Natural killer cell (primary cell): ENCODE results near the gene ATP2C2. TPM values are rescaled to one million over a fixed set of nuclear protein-coding genes. Genes with fewer than 3 reads are reported as not detected.

ENCODE experiments used
- ATAC-seq, 3 donors: fragments of 150-1000 bp in 2 of 3; fragments of 200-7000 bp in 1 of 3; cut with Tn5 transposase; 1 replicate in 1 of 3; 2 replicates in 2 of 3; pipeline ENCODE4 v1.10.0; 2021; ENCODE audit warnings: mild to moderate bottlenecking in 2 of 3, moderate library complexity in 2 of 3
- DNase-seq, 2 donors: peaks; one replicate each; pipeline versions ENCODE4 v3.0.0 to v3.0.0-alpha.2; 2013 to 2021; ENCODE audit warnings: mixed read lengths in 1 of 2
- H3K27ac ChIP-seq: one replicate; pipeline ENCODE4 v1.5.1; 2013; ENCODE audit warnings: mild to moderate bottlenecking, low read length
- H3K27me3 ChIP-seq: one replicate; pipeline ENCODE4 v1.6.1; 2013; ENCODE audit warnings: low read length; ENCODE audit not compliant: control insufficient read depth, insufficient read depth
- H3K36me3 ChIP-seq: one replicate; pipeline ENCODE4 v1.6.1; 2013; ENCODE audit warnings: low read length; ENCODE audit not compliant: control insufficient read depth, insufficient read depth
- H3K4me1 ChIP-seq: one replicate; pipeline ENCODE4 v1.6.1; 2013; ENCODE audit warnings: low read length; ENCODE audit not compliant: control insufficient read depth, insufficient read depth
- H3K4me3 ChIP-seq: one replicate; pipeline ENCODE4 v1.5.1; 2013; ENCODE audit warnings: low read length
- H3K9me3 ChIP-seq: one replicate; pipeline ENCODE4 v1.6.1; 2013; ENCODE audit warnings: low read length; ENCODE audit not compliant: control insufficient read depth, insufficient read depth
- H3K27ac Mint-ChIP-seq, 2 donors: one replicate each; pipeline ENCODE4 v1.8.0; 2022; ENCODE audit warnings: mild to moderate bottlenecking in 2 of 2, mixed read lengths in 2 of 2, moderate library complexity in 1 of 2
- H3K27me3 Mint-ChIP-seq, 2 donors: one replicate each; pipeline ENCODE4 v1.8.0; 2022; ENCODE audit warnings: low read depth in 2 of 2, mixed read lengths in 2 of 2
- H3K36me3 Mint-ChIP-seq: one replicate; pipeline ENCODE4 v1.8.0; 2022; ENCODE audit warnings: mixed read lengths
- H3K4me1 Mint-ChIP-seq, 2 donors: one replicate each; pipeline ENCODE4 v1.8.0; 2022; ENCODE audit warnings: mixed read lengths in 2 of 2
- H3K4me3 Mint-ChIP-seq: one replicate; pipeline ENCODE4 v1.8.0; 2022; ENCODE audit warnings: mild to moderate bottlenecking, moderate library complexity, mixed read lengths
- H3K9me3 Mint-ChIP-seq, 2 donors: one replicate each; pipeline ENCODE4 v1.8.0; 2022; ENCODE audit warnings: mixed read lengths in 2 of 2
- CTCF ChIP-seq: fragments of 200-600 bp; IDR thresholded peaks from one replicate; pipeline ENCODE4 v1.8.0; 2022; ENCODE audit warnings: antibody characterized with exemption
- WGBS: methylation state at CpG from one replicate; pipeline ENCODE4 v1.1.7; 2013; ENCODE audit warnings: missing lambda C conversion rate; ENCODE audit not compliant: insufficient coverage; 5-methylcytosine and 5-hydroxymethylcytosine counted together
- intact Hi-C: fragments of 100-400 bp; cut with micrococcal nuclease; formaldehyde crosslinking; loops from one replicate; pipeline ENCODE4 v1.14.2; 2022
- total RNA-seq, 4 donors: library from RNA; stranded (reverse); fragments of 120-200 nt in 1 of 4; gene quantifications; one replicate each; pipeline versions ENCODE4 v1.2.3 to v1.2.4, GENCODE V29; 2013 to 2022

Gene ATP2C2
- total RNA-seq, 3 donors from 2014 or later (not counting 1 experiment from before 2014, with no cell fraction given) = not detected

GRCh38 chr16:84347161-84347560 lies 21.2 kb upstream of the ATP2C2 start:
- DNase-seq (no peak), ATAC-seq (no peak)
- Histone ChIP-seq H3K4me3 (no peak overlapping the region), H3K36me3 (no peaks in the 10 kb centered on the region), H3K4me1 (no peaks in the 10 kb centered on the region), H3K9me3 (no peaks in the 10 kb centered on the region), H3K27ac (no peak overlapping the region), H3K27me3 (no peaks in the 10 kb centered on the region)
- H3K4me3 Mint-ChIP-seq = no peak overlapping the region
- no peaks in the 10 kb centered on the region for H3K36me3 Mint-ChIP-seq
- WGBS = 86% methylated on average over 9 of the region's 9 CpGs
- H3K4me1 Mint-ChIP-seq = no peaks in the 10 kb centered on the region
- intact Hi-C loops = no loop called here
- H3K9me3 Mint-ChIP-seq = no peaks in the 10 kb centered on the region
- peaks cover 0 to 7% of the 10 kb centered on the region in 2 donors for H3K27me3 Mint-ChIP-seq
- H3K27ac Mint-ChIP-seq = no peak overlapping the region
- TF ChIP-seq CTCF = no peak

GRCh38 chr16:84348386-84348888 lies 19.9 kb upstream of the ATP2C2 start:
- H3K4me1 ChIP-seq = no peaks in the 10 kb centered on the region
- H3K4me3 ChIP-seq = no peak overlapping the region
- intact Hi-C loops = no loop called here
- Mint-ChIP-seq H3K4me1 (no peaks in the 10 kb centered on the region), H3K27ac (no peak overlapping the region), H3K9me3 (no peaks in the 10 kb centered on the region), H3K4me3 (no peak overlapping the region), H3K27me3 (peaks cover 0 to 6% of the 10 kb centered on the region in 2 donors), H3K36me3 (no peaks in the 10 kb centered on the region)
- no peak for TF ChIP-seq CTCF
- no peak overlapping the region for H3K27ac ChIP-seq
- no peaks in the 10 kb centered on the region for H3K9me3 ChIP-seq
- 92% methylated on average over 4 of the region's 6 CpGs for WGBS
- no peaks in the 10 kb centered on the region for H3K27me3 ChIP-seq
- DNase-seq (no peak), ATAC-seq (no peak)
- no peaks in the 10 kb centered on the region for H3K36me3 ChIP-seq

DNA sequence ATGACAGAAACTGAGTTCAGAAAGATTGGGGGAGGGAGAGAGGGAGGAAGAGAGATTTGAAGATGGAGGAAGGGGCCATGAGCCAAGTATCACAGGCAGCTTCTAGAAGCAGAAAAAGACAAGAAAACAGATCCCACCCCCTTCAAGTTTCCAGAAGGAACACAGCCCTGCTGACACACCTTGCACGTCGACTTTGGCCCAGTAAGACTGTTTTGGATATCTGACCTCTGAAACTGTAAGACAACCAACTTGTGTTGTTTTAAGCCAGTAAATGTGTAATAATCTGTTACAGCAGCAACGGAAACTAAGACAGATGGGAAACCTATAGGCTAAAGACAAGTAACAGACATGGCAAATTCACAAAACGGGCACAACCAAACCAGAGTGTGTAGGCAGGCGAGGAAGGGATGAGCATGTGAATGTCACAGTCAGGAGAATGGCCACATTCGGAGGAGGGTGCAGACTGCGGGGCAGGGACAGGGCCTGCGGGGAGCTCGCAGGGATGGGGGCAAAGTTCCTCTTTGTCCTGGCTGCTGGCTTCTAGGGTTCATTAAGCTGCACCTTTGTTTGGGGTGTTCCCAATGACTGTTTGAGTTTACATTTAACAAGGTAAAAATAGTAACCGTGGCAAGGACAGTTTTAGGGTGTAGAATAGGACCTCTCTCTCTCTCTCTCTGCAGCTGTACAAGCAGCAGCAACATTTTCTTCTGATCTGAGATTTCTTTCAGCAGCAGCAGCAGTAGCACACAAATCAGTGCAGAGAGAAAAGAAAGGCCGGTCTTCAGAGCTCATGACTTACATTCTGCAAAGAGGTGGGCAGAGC lies 18.3 kb upstream of the ATP2C2 start:
- Mint-ChIP-seq H3K4me1 (no peaks in the 10 kb centered on the region), H3K27me3 (peaks cover 0 to 6% of the 10 kb centered on the region in 2 donors), H3K4me3 (no peak overlapping the region), H3K27ac (no peak overlapping the region), H3K36me3 (no peaks in the 10 kb centered on the region), H3K9me3 (no peaks in the 10 kb centered on the region)
- DNase-seq (no peak), ATAC-seq (no peak)
- H3K9me3 ChIP-seq = no peaks in the 10 kb centered on the region
- no peak overlapping the region for H3K4me3 ChIP-seq
- 90% methylated on average over 11 of the region's 11 CpGs for whole genome bisulfite sequencing
- H3K27ac ChIP-seq = no peak overlapping the region
- no peak for TF ChIP-seq CTCF
- H3K4me1 ChIP-seq = no peaks in the 10 kb centered on the region
- no peaks in the 10 kb centered on the region for H3K36me3 ChIP-seq
- intact Hi-C loops = no loop called here
- no peaks in the 10 kb centered on the region for H3K27me3 ChIP-seq
